Endothelial cell of umbilical vein (primary cell): ENCODE measurements around the gene ZNF341. TPM values are rescaled to one million over a fixed set of nuclear protein-coding genes. Genes with fewer than 3 reads are reported as not detected.

Experiments used
- BruUV-seq: library from RNA; stranded (reverse); fragments of 400-500 nt; replicated peaks from 2 replicates; lab custom pipeline; 2021; lab: Mats Ljungman, UMichigan
- CTCF ChIA-PET: fragments of 300-600, 350-600 bp; sonication (Branson Sonifier 250); formaldehyde crosslinking; loops from one replicate; lab custom pipeline; 2021; ENCODE audit warnings: antibody characterized with exemption, inconsistent platforms; lab: Charles Lee
- POLR2A ChIA-PET: fragments of 300-600, 350-600 bp; sonication (Branson Sonifier 250); formaldehyde crosslinking; loops from one replicate; lab custom pipeline; 2021; ENCODE audit warnings: antibody characterized with exemption, inconsistent platforms; lab: Charles Lee
- DNase-seq: peaks from one replicate; pipeline ENCODE4 v3.0.0-alpha.2; 2011; ENCODE audit warnings: low read depth, low spot score
- FAIRE-seq: peaks from 2 replicates; lab custom pipeline; 2011; peaks lifted over from hg19 to GRCh38; lab: Jason Lieb, UNC
- H2AFZ ChIP-seq: 2 replicates; pipeline ENCODE4 v1.6.0; 2012; ENCODE audit warnings: low read depth, low read length, control low read depth, inconsistent platforms
- H3K27ac ChIP-seq: 2 replicates; pipeline ENCODE4 v1.5.1; 2011; ENCODE audit warnings: low read depth, mild to moderate bottlenecking, control low read depth, low read length, moderate library complexity; ENCODE audit not compliant: insufficient read depth
- H3K27me3 ChIP-seq, 2 experiments: 2 replicates each; pipeline versions ENCODE4 v1.6.0 to v1.6.1; 2011; ENCODE audit warnings: low read length in 2 of 2, mixed read lengths in 1 of 2; ENCODE audit not compliant: control insufficient read depth in 2 of 2, insufficient read depth in 2 of 2
- H3K36me3 ChIP-seq, 2 experiments: 2 replicates in 1 of 2; 3 replicates in 1 of 2; pipeline ENCODE4 v1.5.1; 2011; ENCODE audit warnings: low read length in 2 of 2, mild to moderate bottlenecking in 1 of 2, moderate library complexity in 1 of 2; ENCODE audit not compliant: control insufficient read depth in 2 of 2, insufficient read depth in 2 of 2; ENCODE audit errors: extremely low read depth in 1 of 2
- H3K4me1 ChIP-seq: 3 replicates; pipeline ENCODE4 v1.5.1; 2011; ENCODE audit warnings: mild to moderate bottlenecking, low read length; ENCODE audit not compliant: control insufficient read depth, insufficient read depth; ENCODE audit errors: extremely low read depth
- H3K4me2 ChIP-seq: 2 replicates; pipeline ENCODE4 v1.6.1; 2011; ENCODE audit warnings: low read length, control low read depth, mixed read lengths; ENCODE audit not compliant: insufficient read depth
- H3K4me3 ChIP-seq, 3 experiments: fragments of 200-600 bp in 1 of 3; sonication (generic), shearing (Covaris generic) in 1 of 3; replicated peaks in 1 of 3; 2 replicates each; pipeline ENCODE4 v1.5.1; 2011 to 2016; ENCODE audit warnings: control low read depth in 3 of 3, low read length in 3 of 3, mild to moderate bottlenecking in 2 of 3, inconsistent platforms in 1 of 3, low read depth in 1 of 3, moderate library complexity in 1 of 3; ENCODE audit not compliant: insufficient read depth in 1 of 3
- H3K79me2 ChIP-seq: 2 replicates; pipeline ENCODE4 v1.6.0; 2012; ENCODE audit warnings: low read length, inconsistent platforms; ENCODE audit not compliant: control insufficient read depth, insufficient read depth
- H3K9ac ChIP-seq: replicated peaks from 2 replicates; pipeline ENCODE3; 2011; ENCODE audit warnings: low read length, control low read depth; ENCODE audit not compliant: insufficient read depth; ENCODE audit errors: extremely low read depth
- H3K9me1 ChIP-seq: replicated peaks from 3 replicates; pipeline ENCODE4 v1.6.0; 2011; ENCODE audit warnings: mild to moderate bottlenecking, low read length; ENCODE audit not compliant: control insufficient read depth, insufficient read depth; ENCODE audit errors: extremely low read depth
- H3K9me3 ChIP-seq: replicated peaks from 2 replicates; pipeline ENCODE4 v1.5.1; 2012; ENCODE audit warnings: low read length, inconsistent platforms; ENCODE audit not compliant: control insufficient read depth, insufficient read depth
- H4K20me1 ChIP-seq: replicated peaks from 2 replicates; pipeline ENCODE3; 2011; ENCODE audit warnings: mild to moderate bottlenecking, low read length; ENCODE audit not compliant: control insufficient read depth, insufficient read depth; ENCODE audit errors: extremely low read depth
- CTCF ChIP-seq, 2 donors: IDR thresholded peaks; 1 replicate in 1 of 2; 2 replicates in 1 of 2; pipeline ENCODE4 v1.5.1; 2011; ENCODE audit warnings: low read length in 2 of 2, mild to moderate bottlenecking in 2 of 2, moderate library complexity in 2 of 2, control low read depth in 1 of 2, inconsistent platforms in 1 of 2, low read depth in 1 of 2; ENCODE audit not compliant: insufficient read depth in 1 of 2; ENCODE audit errors: extremely low read depth in 1 of 2
- EZH2 ChIP-seq: IDR thresholded peaks from 2 replicates; pipeline ENCODE4 v1.6.1; 2012; ENCODE audit warnings: borderline replicate concordance, low read depth, mild to moderate bottlenecking, moderate library complexity, low read length, inconsistent platforms; ENCODE audit not compliant: severe bottlenecking
- FOS ChIP-seq: IDR thresholded peaks from 2 replicates; pipeline ENCODE4 v1.6.1; 2011; ENCODE audit warnings: mild to moderate bottlenecking, low read length, moderate library complexity, borderline replicate concordance; ENCODE audit not compliant: insufficient read depth
- GATA2 ChIP-seq: IDR thresholded peaks from 2 replicates; pipeline ENCODE4 v1.7.0; 2011; ENCODE audit warnings: low read depth, mild to moderate bottlenecking, moderate library complexity, mixed read lengths, low read length; ENCODE audit not compliant: insufficient read length, insufficient read depth
- JUN ChIP-seq: IDR thresholded peaks from 2 replicates; pipeline ENCODE4 v1.6.1; 2011; ENCODE audit warnings: borderline replicate concordance, low read depth; ENCODE audit not compliant: insufficient read length, insufficient read depth
- MAX ChIP-seq: IDR thresholded peaks from 2 replicates; pipeline ENCODE4 v1.6.1; 2011; ENCODE audit not compliant: insufficient read depth, insufficient read length
- MYC ChIP-seq: IDR thresholded peaks from one replicate; pipeline ENCODE4 v1.6.1; 2011; ENCODE audit warnings: mild to moderate bottlenecking, low read depth, low read length
- POLR2A ChIP-seq: IDR thresholded peaks from 2 replicates; pipeline ENCODE4 v1.6.1; 2012; ENCODE audit warnings: low read depth, mild to moderate bottlenecking, control low read depth, low read length
- POLR2AphosphoS5 ChIP-seq: IDR thresholded peaks from 2 replicates; pipeline ENCODE4 v1.6.1; 2012; ENCODE audit warnings: low read depth, mild to moderate bottlenecking, control low read depth, low read length, moderate library complexity; ENCODE audit not compliant: insufficient read depth
- dilution Hi-C: fragments of 300-500 bp; cut with MboI; formaldehyde crosslinking; loops from one replicate; pipeline ENCODE4 v1.15.0; 2019; ENCODE audit warnings: low sequenced_read_pairs; ENCODE audit not compliant: extremely low pct_ligation_motif_present
- intact Hi-C: fragments of 100-400 bp; cut with micrococcal nuclease; formaldehyde crosslinking; loops from one replicate; pipeline ENCODE4 v1.10.0; 2022
- polyA plus RNA-seq, 4 experiments: library from polyadenylated mRNA; depleted of rRNA in 3 of 4; stranded (reverse) in 3 of 4; unstranded in 1 of 4; fragments of >200 nt; gene quantifications; 2 replicates each; pipeline versions ENCODE4 v1.2.1 to v1.2.3, GENCODE V29; 2011 to 2012; ENCODE audit warnings: missing spikeins in 1 of 4
- total RNA-seq: library from RNA; stranded (reverse); gene quantifications from 2 replicates; pipeline ENCODE4 v1.2.3, GENCODE V29; 2021

Gene ZNF341
- total and polyA plus RNA-seq, 2 donors (not counting 3 experiments of a cell fraction or from before 2014, with no cell fraction given), result 4.9 TPM

GRCh38 chr20:33840160-33840559, 108.4 kb downstream of the ZNF341 start:
- dilution Hi-C loops, result no loop called here
- no peak for DNase-seq
- no peak overlapping the region for H3K9ac ChIP-seq
- H3K4me3 ChIP-seq, result no peak overlapping the region
- ChIA-PET CTCF (no interaction called here), POLR2A (no interaction called here)
- H4K20me1 ChIP-seq, result peaks cover 29% of the 10 kb centered on the region
- H3K4me1 ChIP-seq, result peaks cover 29% of the 10 kb centered on the region
- H3K4me2 ChIP-seq, result no peak overlapping the region
- H3K79me2 ChIP-seq, result peaks cover 99% of the 10 kb centered on the region
- TF ChIP-seq POLR2AphosphoS5 (no peak), CTCF (IDR thresholded peaks at IDR 0.05; ENCODE audit: extremely low read depth in 1 of 2, insufficient read depth in 1 of 2, low read depth in 1 of 2, low read length in 2 of 2) (no peak), JUN (no peak), MYC (no peak), GATA2 (no peak), EZH2 (no peak), MAX (no peak), FOS (no peak), POLR2A (no peak)
- H3K27ac ChIP-seq, result no peak overlapping the region
- H3K9me3 ChIP-seq, result no peaks in the 10 kb centered on the region
- no peak for FAIRE-seq
- no peaks in the 10 kb centered on the region for H3K9me1 ChIP-seq
- intact Hi-C loops, result no loop called here
- H2AFZ ChIP-seq, result no peak overlapping the region
- BruUV-seq, result no TSS peak
- no peaks in the 10 kb centered on the region for H3K27me3 ChIP-seq
- no peaks in the 10 kb centered on the region for H3K36me3 ChIP-seq
